HFFc6 (cell line): Measurements from ENCODE around the gene FHDC1. TPM values are rescaled to one million over a fixed set of nuclear protein-coding genes. Genes with fewer than 3 reads are reported as not detected.

Experiments
- DNase-seq: peaks from one replicate; pipeline ENCODE4 v3.0.0-alpha.2; 2018
- H3K27ac Mint-ChIP-seq: 2 replicates; pipeline ENCODE4 v1.8.0; 2020; ENCODE audit warnings: mild to moderate bottlenecking, mixed read lengths
- H3K27me3 Mint-ChIP-seq: 2 replicates; pipeline ENCODE4 v1.8.0; 2021; ENCODE audit warnings: mild to moderate bottlenecking, moderate library complexity, mixed read lengths; ENCODE audit not compliant: insufficient read depth
- H3K36me3 Mint-ChIP-seq: 2 replicates; pipeline ENCODE4 v1.8.0; 2021; ENCODE audit warnings: low read depth, mixed read lengths
- H3K4me1 Mint-ChIP-seq: 2 replicates; pipeline ENCODE4 v1.8.0; 2020; ENCODE audit warnings: low read depth, mixed read lengths
- H3K4me3 Mint-ChIP-seq: 2 replicates; pipeline ENCODE4 v1.8.0; 2020; ENCODE audit warnings: mild to moderate bottlenecking, moderate library complexity, mixed read lengths
- H3K9me3 Mint-ChIP-seq: 2 replicates; pipeline ENCODE4 v1.8.0; 2020; ENCODE audit warnings: mild to moderate bottlenecking, mixed read lengths
- total RNA-seq, 6 experiments: library from RNA; stranded (reverse); fragmentation: NEBNext Ultra II Directional; extraction: Animal tissue kit (Norgen Biotek cat#: 25700); gene quantifications; 2 replicates in 1 of 6; 3 replicates in 5 of 6; pipeline ENCODE4 v1.2.3, GENCODE V29; 2021
- TF ChIP-seq, protein P1 (sequence below): fragments of 200-600 bp; sonication (generic); IDR thresholded peaks from 2 replicates; pipeline ENCODE4 v1.5.0; 2021; ENCODE audit warnings: antibody characterized with exemption, mild to moderate bottlenecking

FHDC1 gene
- total RNA-seq, 6 experiments from 2014 or later = 0.19 to 0.66 (median 0.28) TPM

DNA sequence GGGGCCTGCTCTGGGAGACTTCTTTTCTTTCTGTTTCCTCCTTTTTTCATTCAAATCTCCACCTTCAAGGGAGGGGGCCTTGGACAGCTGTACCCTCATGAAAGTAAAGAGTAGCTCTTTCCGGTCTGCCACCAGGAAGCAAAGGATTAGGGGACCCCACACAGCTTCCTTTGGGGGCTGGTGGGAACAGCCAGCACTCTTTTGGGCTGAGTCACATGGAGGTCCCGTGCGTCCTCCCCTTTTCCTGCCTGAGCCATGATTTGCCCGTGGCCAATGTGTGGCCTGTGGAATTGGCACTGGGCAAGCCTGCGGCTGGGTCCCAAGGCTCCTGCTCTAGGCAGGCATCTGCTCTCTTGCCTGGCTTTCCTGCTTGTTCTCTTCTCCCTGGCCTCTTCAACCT is 65.5 kb downstream of the FHDC1 start:
- no peaks in the 10 kb centered on the region for H3K9me3 Mint-ChIP-seq
- peaks cover 9% of the 10 kb centered on the region; the same call in 1 of the 2 replicates for H3K4me1 Mint-ChIP-seq
- TF ChIP-seq, protein P1, sequence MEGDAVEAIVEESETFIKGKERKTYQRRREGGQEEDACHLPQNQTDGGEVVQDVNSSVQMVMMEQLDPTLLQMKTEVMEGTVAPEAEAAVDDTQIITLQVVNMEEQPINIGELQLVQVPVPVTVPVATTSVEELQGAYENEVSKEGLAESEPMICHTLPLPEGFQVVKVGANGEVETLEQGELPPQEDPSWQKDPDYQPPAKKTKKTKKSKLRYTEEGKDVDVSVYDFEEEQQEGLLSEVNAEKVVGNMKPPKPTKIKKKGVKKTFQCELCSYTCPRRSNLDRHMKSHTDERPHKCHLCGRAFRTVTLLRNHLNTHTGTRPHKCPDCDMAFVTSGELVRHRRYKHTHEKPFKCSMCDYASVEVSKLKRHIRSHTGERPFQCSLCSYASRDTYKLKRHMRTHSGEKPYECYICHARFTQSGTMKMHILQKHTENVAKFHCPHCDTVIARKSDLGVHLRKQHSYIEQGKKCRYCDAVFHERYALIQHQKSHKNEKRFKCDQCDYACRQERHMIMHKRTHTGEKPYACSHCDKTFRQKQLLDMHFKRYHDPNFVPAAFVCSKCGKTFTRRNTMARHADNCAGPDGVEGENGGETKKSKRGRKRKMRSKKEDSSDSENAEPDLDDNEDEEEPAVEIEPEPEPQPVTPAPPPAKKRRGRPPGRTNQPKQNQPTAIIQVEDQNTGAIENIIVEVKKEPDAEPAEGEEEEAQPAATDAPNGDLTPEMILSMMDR = no peak
- H3K27me3 Mint-ChIP-seq = peaks cover 34% of the 10 kb centered on the region
- no peak overlapping the region for H3K27ac Mint-ChIP-seq
- DNase-seq = no peak
- peak overlapping the region; percentile 25; the same call in 1 of the 2 replicates for H3K4me3 Mint-ChIP-seq
- H3K36me3 Mint-ChIP-seq = no peaks in the 10 kb centered on the region

DNA sequence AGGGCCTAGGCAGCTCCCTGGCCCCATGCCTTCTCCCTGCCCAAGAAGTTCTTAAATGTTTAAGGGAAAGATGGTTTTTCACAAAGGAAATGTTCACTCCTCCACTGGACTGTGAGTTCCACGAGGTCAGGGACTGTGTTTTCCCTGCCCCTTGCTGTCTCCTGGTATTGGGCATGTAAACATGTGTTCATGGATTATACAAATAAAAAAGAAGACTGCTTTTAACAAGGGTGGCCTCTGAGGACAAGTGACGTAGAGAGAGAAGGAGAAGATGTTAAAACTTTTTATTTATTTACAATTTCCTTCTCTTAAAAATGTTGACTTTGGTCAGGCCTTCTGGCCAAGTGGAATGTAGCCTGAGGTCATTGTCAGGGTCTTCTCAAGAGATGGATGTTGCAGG is 66.0 kb downstream of the FHDC1 start:
- Mint-ChIP-seq H3K36me3 (no peaks in the 10 kb centered on the region), H3K4me1 (peaks cover 9% of the 10 kb centered on the region; the same call in 1 of the 2 replicates), H3K4me3 (no peak overlapping the region), H3K9me3 (no peaks in the 10 kb centered on the region), H3K27ac (no peak overlapping the region), H3K27me3 (peaks cover 34% of the 10 kb centered on the region)
- TF ChIP-seq, protein P1 = no peak
- DNase-seq = no peak

DNA sequence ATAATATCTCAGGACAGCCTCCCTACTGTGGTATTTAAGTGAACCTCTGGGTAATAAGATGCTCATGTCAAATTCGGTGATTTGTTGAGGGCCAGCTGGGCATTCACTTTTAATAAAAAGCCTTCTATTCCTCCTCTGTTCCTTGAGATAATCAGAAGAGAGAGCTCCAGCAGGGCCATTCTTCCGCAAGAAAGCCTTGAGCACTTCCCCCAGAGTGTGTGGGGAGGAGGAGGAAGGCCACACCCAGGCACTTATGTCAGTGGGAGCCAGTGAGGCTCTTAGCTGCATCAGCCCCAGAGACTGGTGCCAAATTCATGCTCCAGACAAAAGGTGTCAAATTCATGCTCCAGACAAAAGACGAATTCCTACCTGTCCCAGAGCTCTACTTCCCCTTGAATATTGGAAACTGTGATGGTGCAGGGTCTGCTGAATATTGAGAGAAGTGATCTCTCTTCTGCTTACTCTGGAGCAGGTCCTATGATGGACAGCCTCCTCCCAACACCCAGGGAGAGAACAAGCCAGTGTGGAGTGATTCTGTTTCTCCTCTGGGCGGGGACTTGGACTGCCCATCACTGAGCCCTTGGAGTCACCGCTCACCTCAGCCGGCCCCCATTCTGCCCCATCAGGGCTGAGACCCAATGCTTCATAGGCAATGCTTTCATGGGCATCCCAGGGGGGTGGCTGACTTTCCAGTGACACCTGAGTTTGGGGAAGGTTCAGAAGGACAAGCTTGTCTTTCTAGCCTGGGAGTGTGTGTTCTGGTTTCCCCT is 68.1 kb downstream of the FHDC1 start:
- Mint-ChIP-seq H3K4me3 (no peak overlapping the region), H3K27ac (no peak overlapping the region)
- DNase-seq = no peak

DNA sequence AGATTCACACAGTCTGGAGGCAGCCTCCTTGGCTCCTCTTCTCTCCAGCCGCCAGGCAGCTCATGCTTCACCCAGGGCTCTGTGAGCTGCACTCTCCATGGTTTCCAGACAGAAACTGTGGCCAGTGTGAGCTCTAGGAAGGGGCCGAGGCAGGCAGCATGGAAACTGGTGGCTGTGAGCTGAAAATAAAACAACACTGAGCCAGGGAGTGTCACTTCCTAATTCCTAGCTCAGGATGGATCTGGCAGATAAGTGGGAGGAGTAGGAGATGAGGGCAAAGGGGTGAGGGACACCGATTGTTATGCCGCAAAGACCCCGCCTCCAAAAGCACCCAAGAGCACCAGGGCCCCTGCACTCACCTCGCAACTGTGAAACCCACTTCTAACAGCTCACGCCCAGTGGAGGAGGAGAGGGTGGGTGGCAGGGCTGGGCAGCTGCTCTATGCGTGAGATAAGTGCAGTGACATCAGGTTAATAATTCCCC is 69.8 kb downstream of the FHDC1 start:
- no peak overlapping the region for H3K27ac Mint-ChIP-seq
- H3K36me3 Mint-ChIP-seq = no peaks in the 10 kb centered on the region
- no peak overlapping the region for H3K4me3 Mint-ChIP-seq
- peaks cover 38% of the 10 kb centered on the region for H3K27me3 Mint-ChIP-seq
- DNase-seq = no peak
- H3K4me1 Mint-ChIP-seq = peaks cover 9% of the 10 kb centered on the region; the same call in 1 of the 2 replicates
- H3K9me3 Mint-ChIP-seq = no peaks in the 10 kb centered on the region
- TF ChIP-seq, protein P1 = no peak

More for the DNA sequence above, 68.1 kb downstream of the FHDC1 start:
- Mint-ChIP-seq H3K9me3 (no peaks in the 10 kb centered on the region), H3K4me1 (peaks cover 9% of the 10 kb centered on the region; the same call in 1 of the 2 replicates), H3K36me3 (no peaks in the 10 kb centered on the region), H3K27me3 (peaks cover 38% of the 10 kb centered on the region)
- TF ChIP-seq, protein P1 = no peak

DNA sequence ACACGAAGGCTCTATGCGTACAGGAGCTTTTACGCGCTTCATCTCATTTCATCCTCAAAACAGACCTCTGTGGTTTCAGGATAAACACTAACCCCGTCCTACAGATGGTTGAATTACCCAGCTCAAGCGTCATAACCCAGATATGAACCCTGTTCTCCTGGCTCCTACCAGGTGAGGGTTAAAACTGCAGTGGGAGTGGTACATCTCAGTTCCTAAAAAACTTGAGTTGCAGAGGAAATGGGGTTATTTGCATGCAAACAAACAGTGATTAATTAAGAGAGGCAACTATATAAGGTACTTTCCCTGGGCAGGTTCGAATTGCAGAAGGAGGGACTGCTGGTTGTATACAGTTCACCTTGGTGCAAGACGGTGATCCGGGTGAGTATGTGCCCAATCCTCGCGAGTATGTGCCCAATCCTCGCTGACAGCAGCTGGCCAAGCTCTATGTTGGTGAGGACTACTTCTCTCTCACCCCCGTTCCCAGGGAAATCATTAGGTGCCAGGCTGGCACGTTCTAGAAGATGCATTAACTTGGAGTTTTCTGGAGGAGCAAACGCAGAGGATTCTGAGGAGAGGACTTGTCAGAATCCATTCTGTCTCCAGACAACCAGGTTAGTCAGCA is 72.6 kb downstream of the FHDC1 start:
- no peak overlapping the region for H3K27ac Mint-ChIP-seq
- no peak overlapping the region for H3K4me3 Mint-ChIP-seq
- H3K4me1 Mint-ChIP-seq = peaks cover 2% of the 10 kb centered on the region; the same call in 1 of the 2 replicates
- peaks cover 25% of the 10 kb centered on the region for H3K27me3 Mint-ChIP-seq
- TF ChIP-seq, protein P1 = no peak
- DNase-seq = no peak
- H3K9me3 Mint-ChIP-seq = no peaks in the 10 kb centered on the region
- no peaks in the 10 kb centered on the region for H3K36me3 Mint-ChIP-seq
